GM19328 (cell line): Measurements from ENCODE around the gene PARD3.
"Not testable (repeated sequence)": the region's sequence is repeated elsewhere in the genome, so short reads cannot be mapped to it uniquely, and the experiment has no call there.

Experiments used
- ATAC-seq: cut with Tn5 transposase; IDR thresholded peaks from one replicate; pipeline ENCODE4 v1.9.1; 2021; ENCODE audit warnings: mild to moderate bottlenecking, moderate library complexity; ENCODE audit not compliant: unreplicated experiment

PARD3 gene

DNA sequence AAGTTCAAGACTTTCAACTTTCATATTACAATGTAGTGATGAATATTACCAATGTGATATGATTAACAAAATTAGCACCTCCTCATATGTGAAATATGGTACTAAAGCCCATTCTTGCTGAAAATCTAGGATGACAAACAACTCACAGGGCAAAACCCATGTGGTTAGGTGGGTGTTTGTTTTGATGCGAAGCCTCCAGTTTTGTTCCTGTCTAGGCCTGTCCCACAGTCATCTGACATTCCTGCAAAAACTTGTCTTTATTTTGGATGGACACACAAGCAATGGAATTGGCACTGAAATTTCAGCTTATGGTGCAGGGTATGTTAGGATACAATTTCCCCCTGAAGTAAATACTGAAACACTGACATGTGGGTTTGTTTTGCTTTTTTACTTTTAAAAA is 95.3 kb downstream of the PARD3 start:
- no peak for ATAC-seq

DNA sequence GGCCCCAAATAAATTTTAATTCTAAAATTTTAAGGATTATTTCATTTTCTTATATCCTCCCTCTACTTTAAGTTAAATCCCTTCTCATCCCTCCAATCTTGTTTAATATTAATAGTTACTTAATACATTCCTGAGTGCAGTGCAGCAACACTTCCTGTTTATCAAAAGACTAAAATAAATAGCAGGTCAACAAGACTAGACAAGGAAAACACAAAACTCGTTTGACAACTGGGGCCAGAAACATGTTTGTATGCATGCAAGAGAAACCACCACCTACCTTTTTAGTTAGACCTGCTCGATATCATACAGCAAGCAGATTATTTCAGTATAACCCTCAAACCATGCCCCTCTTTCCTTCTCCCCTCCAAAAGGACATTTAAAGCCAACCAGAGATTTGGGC is 95.8 kb downstream of the PARD3 start:
- no peak for ATAC-seq

DNA sequence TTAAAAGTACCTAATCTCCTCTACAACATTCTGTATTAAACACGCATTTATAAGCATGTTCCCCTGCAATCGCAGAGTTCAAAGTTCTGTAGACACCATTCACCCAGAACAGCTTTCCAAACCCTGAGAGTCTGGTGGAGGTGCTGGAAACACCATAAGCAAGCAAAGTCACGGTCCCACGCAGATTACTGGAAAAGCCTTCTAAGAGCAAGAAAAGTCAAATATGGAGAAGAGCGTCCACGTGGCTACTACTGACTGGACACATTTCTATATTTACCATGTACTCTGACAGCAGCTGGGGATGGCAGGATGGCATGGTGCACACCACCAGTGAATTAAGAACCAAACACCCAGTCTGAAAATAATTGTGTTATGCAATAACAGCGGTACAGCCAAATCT is 97.7 kb downstream of the PARD3 start:
- ATAC-seq: no peak

DNA sequence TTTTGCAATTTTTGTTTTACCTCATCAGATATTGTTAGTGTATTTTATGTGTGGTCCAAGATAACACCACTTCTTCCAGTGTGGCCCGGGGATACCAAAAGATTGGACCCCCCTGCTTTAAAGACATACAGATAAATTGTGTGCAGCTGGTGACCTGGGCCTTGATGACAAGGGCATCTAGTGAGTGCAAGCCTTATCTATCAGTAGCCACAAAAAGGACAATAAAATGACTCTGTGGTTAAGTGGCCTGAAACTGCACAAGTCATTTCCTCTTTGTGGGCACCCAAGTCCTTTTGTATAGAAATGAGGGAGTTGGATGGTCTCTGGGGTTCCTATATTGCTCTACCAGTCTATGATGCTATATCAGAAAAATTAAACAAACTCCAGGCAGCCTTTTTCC is 98.1 kb downstream of the PARD3 start:
- no peak for ATAC-seq

DNA sequence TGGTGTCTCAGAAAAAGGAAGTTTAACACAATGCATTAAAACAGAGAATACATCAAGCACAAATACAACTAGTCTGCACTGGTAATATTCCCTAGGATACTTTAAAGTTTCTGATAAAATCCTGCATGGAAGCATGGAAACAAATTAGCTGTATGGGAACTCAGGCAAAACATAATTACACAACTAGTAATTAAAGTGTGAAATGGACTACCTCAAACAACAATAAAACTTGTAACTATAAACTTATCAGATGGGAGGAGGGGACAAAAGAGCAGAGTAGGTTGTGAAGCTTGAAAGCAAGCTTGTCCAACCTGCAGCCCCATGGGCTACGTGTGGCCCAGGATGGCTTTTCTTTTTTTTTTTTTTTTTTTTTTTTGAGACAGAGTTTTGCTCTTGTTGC is 98.9 kb downstream of the PARD3 start:
- ATAC-seq: no peak

DNA sequence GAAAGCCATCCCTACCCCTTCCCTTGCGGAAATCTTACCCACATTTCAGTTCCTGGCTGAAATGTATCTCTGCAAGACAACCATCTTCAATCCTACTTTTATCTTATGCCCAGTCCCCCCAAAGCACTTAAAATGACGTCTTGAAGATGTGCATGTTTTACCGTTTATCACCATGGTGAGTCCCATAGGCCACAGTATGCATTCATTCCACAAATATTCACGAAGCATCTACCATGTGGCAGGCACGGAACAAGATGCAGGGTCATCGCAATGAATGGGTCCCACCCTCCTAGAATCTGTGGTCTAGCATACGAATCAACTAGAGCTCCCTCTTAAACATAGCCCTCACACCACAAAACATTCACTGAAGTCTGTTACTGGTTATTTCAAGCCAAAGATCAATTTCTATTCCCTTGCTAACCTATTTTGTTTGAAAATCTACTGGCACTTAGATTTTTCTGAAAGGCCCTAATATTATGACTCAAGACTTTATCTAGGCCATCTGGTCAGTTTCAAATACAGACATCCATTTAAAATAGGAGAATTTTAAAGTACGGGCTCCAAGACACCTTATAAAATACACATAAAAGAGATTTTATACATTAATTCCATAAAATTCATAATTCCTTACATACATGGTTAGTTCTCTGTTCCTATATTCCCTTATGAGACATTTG is 99.4 kb downstream of the PARD3 start:
- no peak for ATAC-seq

DNA sequence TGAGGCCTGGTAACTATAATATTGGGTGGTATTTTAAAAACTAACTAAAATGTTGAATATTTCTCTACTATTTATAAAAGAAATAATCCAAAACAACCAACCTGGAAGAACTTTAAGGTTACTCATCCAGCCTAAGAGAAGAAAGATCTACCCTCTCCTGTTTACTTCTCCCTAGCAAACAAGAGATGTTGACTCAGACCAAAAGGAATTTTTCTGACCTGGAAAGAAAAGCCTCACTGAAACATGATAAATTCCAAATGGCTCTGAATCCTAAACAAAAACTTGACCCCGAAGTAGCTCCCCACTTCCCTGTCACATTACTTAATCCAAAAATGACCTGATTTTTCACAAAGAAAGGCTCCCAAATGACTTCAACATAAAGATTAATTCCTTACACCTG is 101.2 kb downstream of the PARD3 start:
- no peak for ATAC-seq

DNA sequence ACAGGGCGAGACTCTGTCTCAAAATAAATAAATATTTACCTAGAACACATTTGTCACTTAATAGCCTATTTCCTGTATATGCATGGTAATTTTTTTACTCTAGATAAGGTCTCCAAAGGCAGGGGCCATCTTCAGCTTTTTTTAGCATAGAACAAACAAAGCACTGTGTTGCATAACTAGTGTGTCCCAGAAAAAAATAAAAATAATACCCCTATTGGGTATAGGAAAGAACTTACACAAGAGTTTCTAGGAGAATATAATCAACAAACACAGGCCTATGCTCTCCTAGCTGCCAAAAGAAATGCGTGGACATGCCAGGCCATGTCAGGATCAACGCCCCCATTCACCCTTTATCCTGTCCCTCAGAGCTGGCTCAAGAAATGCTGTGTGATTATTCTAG is 103.6 kb downstream of the PARD3 start:
- ATAC-seq: no peak

DNA sequence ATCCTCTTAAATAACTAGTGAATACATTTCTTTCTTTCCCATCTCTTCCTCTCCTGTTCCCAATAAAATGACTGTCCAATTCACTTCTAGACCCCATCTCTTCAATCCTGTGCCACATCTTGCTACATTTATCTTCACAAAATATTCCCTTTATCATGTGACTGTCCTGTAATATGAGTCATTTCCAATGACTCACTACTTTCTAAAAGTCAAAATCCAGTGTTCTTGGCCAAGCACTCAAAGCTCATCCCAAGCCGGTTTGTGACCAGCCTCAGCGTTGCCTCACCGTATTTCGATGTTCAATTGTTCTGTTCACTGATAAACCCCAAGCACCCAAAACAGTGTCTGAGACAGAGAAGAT is 104.7 kb downstream of the PARD3 start:
- no peak for ATAC-seq

DNA sequence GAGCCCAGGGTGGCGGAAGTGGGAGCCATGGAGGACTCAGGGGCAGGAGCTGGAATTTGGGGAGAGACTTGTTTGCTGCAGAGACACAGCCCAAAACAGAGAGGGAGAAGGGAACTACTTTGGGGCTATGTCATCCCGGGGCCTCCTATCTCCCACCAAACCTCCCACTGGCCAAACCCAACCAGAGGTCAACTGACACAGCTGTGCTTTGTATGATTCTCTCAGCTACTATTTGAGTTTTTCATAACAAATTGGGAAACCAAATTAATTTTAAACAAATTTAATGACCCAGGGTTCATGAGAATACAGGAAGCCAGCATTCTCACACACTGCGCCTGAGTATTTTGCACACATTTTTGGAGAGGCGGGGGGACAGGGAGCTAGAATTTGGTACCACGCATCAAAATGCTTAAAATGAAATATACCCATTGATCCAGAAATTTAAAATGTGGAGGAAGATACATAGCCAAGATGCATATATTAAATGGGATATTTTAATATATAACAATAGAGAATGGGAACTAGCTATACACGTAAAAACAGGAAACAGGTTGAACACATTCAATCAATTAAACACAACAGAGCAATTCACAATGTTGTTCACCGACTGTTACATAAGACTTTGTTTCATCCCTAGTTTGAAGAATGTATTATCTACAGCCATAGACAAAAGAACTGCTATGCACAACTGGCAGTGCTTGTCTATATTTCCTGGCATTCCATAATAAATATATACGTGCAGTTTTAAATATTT is 105.3 kb downstream of the PARD3 start:
- no peak for ATAC-seq

DNA sequence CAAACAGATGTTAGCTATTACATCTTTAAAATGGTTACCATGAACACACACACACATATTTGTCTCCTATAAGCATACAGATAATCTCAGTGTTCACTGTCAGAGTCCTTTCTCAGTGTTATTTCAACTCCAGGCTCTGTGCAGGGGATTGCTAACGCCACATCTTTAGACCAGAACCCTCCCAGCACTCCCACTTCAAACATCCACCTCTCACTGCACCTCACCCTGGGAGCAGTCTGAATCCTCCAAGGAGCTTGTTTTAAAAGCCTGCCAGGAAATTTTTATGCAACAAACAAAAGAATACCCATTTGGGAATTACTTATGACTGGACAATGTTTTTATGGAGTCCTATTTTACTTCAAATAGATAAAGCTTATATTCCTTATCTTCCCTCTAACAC is 107.4 kb downstream of the PARD3 start:
- ATAC-seq: no peak

DNA sequence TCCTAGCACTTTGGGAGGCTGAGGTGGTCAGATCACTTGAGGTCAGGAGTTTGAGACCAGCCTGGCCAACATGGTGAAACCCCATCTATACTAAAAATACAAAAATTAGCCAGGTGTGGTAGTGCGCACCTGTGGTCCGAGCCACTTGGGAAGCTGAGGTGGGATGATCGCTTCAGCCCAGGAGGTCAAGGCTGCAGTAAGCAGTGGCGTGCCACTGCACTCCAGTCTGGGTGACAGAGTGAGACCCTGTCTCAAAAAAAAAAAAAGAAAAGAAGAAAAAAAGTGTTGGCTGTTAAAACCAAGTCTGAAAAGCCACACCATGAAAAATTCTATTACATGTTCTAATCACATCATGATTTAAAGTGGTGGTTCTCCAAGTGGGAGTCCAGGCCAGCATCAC is 108.1 kb downstream of the PARD3 start:
- ATAC-seq: not testable (repeated sequence)

DNA sequence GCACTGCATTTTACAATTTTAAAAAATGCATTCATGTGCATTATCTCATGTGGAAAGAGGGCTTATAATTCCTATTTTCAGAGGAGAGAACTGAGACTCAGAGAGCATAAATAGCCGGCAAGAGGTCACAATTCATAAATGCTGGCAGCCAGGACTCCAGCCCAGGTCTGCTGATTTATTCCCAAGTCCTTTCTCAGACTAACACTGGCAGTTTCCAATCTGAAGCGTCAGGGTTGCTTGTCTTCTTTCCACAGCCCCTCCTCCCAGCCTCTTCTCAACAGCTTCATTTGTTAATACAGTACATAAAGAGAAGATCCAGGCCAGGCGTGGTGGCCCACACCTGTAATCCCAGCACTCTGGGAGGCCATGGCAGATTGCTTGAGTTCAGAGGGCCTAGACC is 108.9 kb downstream of the PARD3 start:
- ATAC-seq: no peak

DNA sequence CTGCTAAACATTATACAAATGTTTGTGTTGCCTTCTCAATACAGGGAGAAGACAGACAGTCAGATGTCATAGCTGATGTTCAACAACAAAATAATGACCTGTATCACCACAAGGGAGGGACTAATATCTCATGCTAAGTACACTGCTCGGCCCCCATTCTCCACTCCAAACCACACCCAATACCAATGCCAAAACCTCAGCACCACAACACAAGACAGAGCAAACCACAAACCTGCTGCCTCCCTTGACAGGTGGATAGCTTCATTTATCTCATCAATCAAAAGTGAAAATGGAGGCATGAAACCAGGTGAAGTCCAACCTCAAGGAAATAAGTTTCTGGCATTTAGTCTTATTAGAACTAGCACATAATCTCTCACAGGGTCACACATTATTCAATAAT is 109.5 kb downstream of the PARD3 start:
- no peak for ATAC-seq

DNA sequence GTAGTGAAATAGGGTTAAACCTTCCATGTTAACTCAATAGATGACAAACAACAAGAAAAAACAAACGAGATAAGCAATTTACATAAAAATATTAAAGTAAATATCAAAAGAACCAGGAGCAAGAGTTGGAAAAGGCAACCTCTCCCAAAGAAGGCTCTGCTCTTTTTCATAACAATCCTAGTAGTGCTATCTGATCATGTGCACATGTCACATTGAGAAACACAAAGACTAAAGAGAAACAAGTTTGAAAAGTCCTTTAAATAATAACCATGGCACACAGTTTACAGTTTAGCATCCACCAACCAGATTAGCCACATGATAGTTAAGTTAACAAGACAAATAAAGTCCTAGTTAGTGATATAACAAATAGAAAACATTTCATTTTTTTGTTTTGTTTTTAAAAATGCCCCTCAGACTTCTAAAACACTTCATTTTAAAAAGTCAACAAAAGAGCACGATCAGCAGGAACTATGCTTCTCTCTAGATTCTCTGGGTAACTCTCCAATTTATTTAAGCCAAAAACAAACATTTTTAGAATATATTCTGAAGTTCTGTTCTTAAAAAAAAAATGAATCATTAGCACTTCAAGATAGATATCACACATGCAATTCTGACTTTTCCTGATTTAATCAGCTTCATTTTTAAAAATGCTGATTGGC is 110.4 kb downstream of the PARD3 start:
- ATAC-seq: no peak

DNA sequence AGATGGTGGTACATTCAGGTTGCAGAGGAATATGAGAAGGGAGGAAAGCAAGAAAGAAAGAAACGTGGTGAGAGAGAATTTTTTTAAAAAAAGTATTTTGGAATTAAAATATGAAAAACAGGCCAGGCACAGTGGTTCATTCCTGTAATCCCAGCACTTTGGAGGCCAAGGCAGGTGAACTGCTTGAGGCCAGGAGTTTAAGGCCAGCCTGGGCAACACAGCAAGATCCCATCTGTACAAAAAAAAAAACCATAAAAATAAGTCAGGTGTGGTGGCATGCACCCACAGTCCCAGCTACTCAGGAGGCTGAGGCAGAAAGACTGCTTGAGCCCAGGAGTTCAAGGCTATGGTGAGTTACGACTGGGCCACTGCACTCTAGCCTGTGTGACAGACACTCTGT is 112.1 kb downstream of the PARD3 start:
- no peak for ATAC-seq

DNA sequence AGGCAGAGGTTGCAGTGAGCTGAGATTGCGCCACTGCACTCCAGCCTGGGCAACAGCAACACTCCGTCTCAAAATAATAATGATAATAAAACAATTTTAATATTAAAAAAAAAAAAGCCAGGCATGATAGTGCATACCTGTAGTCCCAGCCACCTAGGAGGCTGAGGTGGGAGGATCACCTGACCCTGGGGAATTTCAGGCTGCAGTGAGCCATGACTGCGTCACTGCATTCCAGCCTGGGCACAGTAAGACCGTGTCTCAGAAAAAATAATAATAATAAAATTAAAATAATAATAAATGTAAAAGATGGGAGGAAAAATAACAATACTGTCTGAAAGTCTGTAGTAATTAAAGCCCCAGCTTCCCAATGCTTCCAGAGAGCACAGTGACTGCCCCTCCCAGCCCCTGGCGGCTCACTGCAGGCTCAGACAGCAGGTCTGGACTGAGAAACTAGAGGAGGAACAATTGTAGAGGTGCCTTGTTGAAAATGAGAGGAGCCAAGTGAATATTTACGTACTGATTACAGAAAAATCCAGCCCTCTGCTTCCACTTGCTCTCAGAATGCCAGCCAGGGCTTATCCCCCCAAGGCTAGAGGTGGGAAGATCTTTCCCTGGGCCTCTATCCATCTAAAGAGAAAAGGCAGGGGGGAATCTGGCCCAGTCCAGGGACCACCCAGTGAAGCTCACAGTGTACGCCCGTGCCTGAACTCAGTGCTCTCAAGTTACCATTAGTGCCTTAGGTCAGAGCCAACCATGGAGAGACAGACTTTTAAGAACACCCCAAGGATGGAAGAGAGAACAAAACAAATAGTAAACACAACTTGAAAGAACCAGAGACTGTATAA is 112.8 kb downstream of the PARD3 start:
- no peak for ATAC-seq

DNA sequence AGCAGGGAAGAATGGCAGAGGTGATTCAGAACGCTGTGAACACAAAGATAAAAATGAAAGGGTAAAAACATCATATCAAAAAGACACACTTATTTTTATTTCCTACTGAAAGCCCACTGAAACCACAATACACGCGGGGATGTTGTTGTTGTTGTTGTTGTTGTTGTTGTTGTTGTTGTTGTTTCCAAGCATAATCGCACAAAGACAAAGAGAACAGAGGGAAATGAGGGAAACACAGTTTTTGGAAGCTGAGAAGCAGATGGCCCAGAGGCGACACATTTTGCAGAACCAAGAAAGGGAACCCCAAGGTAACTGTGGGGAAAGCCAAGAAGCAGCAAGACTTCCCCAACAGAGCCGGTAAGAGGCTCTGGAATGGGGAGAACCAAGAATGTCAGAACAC is 113.9 kb downstream of the PARD3 start:
- ATAC-seq: no peak

DNA sequence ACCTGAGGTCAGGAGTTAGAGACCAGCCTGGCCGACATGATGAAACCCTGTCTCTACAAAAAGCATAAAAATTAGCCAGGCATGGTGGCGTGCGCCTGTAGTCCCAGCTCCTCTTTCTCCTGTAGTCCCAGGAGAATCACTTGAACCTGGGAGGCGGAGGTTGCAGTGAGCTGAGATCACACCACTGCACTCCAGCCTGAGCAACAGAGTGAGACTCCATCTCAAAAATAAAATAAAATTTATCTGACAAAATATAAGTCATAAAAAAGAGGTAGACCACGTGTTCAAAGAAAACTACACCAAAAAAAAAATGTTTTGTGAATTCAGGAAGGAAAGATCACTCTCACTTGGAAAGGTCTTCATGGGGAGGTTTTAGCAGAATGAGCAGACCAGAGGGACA is 114.3 kb downstream of the PARD3 start:
- not testable (repeated sequence) for ATAC-seq

DNA sequence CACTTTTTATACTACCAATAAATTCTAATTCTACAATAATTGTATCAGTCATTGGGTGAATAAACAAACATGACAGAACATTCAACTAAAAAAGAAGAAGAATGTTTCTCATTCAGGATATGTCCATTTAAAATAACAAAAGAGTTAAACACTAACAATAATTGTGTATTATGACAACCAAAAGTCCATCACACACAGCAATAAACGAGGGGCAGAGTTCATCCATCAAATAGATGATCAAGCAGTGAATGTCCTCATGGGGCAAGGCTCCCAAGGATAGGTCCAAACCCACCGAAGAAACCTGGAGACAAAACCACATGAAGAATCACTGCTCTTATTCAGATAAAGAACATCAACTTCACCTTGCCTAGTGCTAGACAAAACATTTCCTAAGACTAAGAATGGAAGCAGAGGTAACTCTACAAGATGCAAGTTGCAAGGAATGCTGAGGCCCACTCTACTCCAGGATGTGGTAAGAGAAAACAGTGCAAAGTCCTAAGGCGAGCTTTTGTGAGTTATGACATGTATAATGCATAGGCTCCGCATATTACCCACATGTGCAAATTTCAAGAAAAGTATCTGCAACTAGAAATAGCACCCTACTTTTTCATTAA is 115.1 kb downstream of the PARD3 start:
- ATAC-seq: no peak

DNA sequence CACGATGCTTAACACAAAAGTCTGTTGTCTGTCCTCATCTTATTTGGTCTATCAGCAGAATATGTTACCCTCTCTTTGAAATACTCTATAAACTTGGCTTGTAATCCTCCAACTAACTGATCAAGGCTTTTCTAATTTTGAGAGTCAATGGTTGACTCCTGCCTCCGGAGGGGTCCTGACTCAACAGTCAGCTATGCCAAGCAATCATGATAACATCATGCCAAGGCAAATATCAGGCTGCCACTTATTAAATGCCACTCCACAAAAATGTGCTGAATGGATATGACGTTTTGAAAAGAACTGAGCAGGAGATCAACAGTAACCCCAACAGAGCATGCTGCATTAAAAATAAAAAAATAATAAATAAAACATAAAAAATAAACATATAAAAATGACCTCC is 116.1 kb downstream of the PARD3 start:
- ATAC-seq: no peak
